K562 (cell line): ENCODE measurements around the gene DEF6. TPM values are rescaled to one million over a fixed set of nuclear protein-coding genes. Genes with fewer than 3 reads are reported as not detected.

ENCODE experiments used
- ATF3 ChIP-seq, 2 experiments: fragments of 450-650 bp in 1 of 2; sonication (generic) in 1 of 2; formaldehyde crosslinking in 1 of 2; IDR thresholded peaks in 1 of 2; conservative IDR thresholded peaks in 1 of 2; 2 replicates each; pipeline versions ENCODE4 v1.6.1 to v1.8.1; 2016 to 2023; ENCODE audit warnings: mild to moderate bottlenecking in 2 of 2, moderate library complexity in 2 of 2, inconsistent platforms in 1 of 2, missing genetic modification reagents in 1 of 2
- HMBOX1 ChIP-seq: sonication (generic); IDR thresholded peaks from 2 replicates; pipeline ENCODE4 v1.6.1; 2016
- MEIS2 ChIP-seq: fragments of 450-650 bp; IDR thresholded peaks from 2 replicates; pipeline ENCODE4 v1.6.1; 2014; ENCODE audit warnings: mild to moderate bottlenecking; ENCODE audit not compliant: partially characterized antibody
- RNF219 ChIP-seq: fragments of 250-450 bp; sonication (Bioruptor Pico); IDR thresholded peaks from 2 replicates; pipeline ENCODE4 v1.5.0; 2022; ENCODE audit warnings: mild to moderate bottlenecking
- SMARCB1 ChIP-seq: IDR thresholded peaks from 2 replicates; pipeline ENCODE4 v1.6.1; 2011; ENCODE audit warnings: improper control_type of control experiment, low read depth; ENCODE audit not compliant: insufficient read length
- TFAM ChIP-seq: fragments of 250-450 bp; sonication (Bioruptor Pico); conservative IDR thresholded peaks from 2 replicates; pipeline ENCODE4 v1.5.0; 2021; ENCODE audit warnings: mild to moderate bottlenecking, moderate library complexity
- U2AF2 ChIP-seq: fragments of 200-400 bp; formaldehyde crosslinking; optimal IDR thresholded peaks from 2 replicates; pipeline ENCODE3; 2017; ENCODE audit warnings: low read depth, mild to moderate bottlenecking, low read length
- ZNF311 ChIP-seq: fragments of 250-450 bp; sonication (Bioruptor Pico); IDR thresholded peaks from 2 replicates; pipeline ENCODE4 v1.4.0; 2020; ENCODE audit warnings: mild to moderate bottlenecking, moderate library complexity
- ZNF77 ChIP-seq: fragments of 250-450 bp; sonication (Bioruptor Pico); IDR thresholded peaks from 2 replicates; pipeline ENCODE4 v1.5.0; 2020
- polyA plus RNA-seq, 8 experiments: library from polyadenylated mRNA; depleted of rRNA in 4 of 8; stranded (reverse) in 5 of 8; unstranded in 3 of 8; fragments of >200 nt; fragmentation: Nextera tagmentation in 2 of 8; fragmentation: Illumina TruSeq in 1 of 8; extraction: Ambion mirVana in 2 of 8; extraction: Trizol in 1 of 8; gene quantifications; 2 replicates each; pipeline versions ENCODE4 v1.2.1 to v1.2.3, GENCODE V29; 2011 to 2014; ENCODE audit warnings: inconsistent platforms in 1 of 8, missing spikeins in 1 of 8
- total RNA-seq, 7 experiments: library from RNA; depleted of rRNA in 6 of 7; stranded (reverse); fragments of >200 nt in 6 of 7; fragmentation: Illumina TruSeq in 2 of 7; extraction: Trizol in 2 of 7; gene quantifications; 2 replicates each; pipeline versions ENCODE4 v1.2.1 to v1.2.3, GENCODE V29; 2011 to 2021; ENCODE audit warnings: low replicate concordance in 1 of 7

The DEF6 gene
- total and polyA plus RNA-seq, 9 of the 15 experiments (the other 6 are each of a cell fraction or from before 2014, with no cell fraction given): 1.3 to 44.6 (median 22.7) TPM

- TF ChIP-seq RNF219 (CRISPR knock-in tag) (no peak), HMBOX1 (peak; percentile 53; the same call in 1 of the 2 replicates), U2AF2 (no peak), TFAM (CRISPR knock-in tag) (no peak), SMARCB1 (no peak), MEIS2 (peak; percentile 66), ATF3 (IDR thresholded peaks at IDR 0.05) (peak; percentile 54; the same call in 1 of the 2 replicates), ATF3 (CRISPR knock-in tag; conservative IDR thresholded peaks at IDR 0.05) (no peak), ZNF77 (CRISPR knock-in tag) (no peak), ZNF311 (CRISPR knock-in tag) (no peak)
These were observed 68.1 kb downstream of the DEF6 start (continued) for GRCh38 chr6:35365594-35366203.
